Myocyte (in vitro differentiated cells): ENCODE results near the gene PPIC. TPM values are rescaled to one million over a fixed set of nuclear protein-coding genes. Genes with fewer than 3 reads are reported as not detected.
"Not testable (repeated sequence)": the region's sequence is repeated elsewhere in the genome, so short reads cannot be mapped to it uniquely, and the experiment has no call there.

ENCODE experiments used
- DNase-seq: peaks from one replicate; pipeline ENCODE4 v3.0.0-alpha.2; 2012; ENCODE audit warnings: low read depth
- total RNA-seq: library from RNA; depleted of rRNA; stranded (reverse); fragments of >200 nt; gene quantifications from 2 replicates; pipeline ENCODE4 v1.2.3, GENCODE V29; 2014

Gene PPIC
- total RNA-seq, 1 donor from 2014 or later = 57.6 TPM

DNA sequence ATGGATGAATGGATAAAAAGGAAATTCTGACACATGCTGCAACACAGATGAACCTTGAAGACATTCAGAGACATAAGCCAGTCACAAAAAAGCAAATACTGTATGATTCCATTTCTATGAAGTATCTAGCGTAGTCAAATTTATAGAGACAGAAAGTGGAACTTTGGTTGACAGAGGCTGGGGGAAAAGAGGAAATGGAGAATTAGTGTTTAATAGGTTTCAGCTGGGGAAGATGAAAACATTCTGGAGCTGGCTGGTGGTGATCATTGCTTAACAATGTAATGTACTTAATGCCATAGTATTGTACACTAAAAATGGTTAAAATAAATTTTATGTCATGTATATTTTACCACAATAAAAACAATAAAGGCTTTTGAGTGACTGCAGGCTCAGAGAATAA lies 24.2 kb downstream of the PPIC start:
- no peak for DNase-seq

DNA sequence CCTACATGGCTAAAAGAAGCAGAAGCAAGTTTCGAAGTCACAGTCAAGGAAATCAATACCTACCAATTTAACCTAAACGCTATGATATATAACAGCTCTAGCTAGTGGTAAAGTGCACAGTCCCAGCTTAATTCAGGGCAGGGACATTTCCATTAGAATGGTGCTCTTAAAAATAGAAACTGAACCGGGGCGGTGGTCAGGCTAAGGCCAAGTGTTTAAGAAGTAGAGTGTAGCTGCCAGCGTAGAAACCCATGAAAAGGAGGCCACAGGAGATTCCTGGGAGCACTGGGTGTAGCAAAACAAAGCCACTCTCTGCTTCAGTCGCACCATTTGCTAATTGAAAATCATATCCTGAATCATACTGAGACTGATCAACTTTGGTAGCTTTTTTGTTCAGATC lies 28.8 kb downstream of the PPIC start:
- peak; percentile 29 for DNase-seq

DNA sequence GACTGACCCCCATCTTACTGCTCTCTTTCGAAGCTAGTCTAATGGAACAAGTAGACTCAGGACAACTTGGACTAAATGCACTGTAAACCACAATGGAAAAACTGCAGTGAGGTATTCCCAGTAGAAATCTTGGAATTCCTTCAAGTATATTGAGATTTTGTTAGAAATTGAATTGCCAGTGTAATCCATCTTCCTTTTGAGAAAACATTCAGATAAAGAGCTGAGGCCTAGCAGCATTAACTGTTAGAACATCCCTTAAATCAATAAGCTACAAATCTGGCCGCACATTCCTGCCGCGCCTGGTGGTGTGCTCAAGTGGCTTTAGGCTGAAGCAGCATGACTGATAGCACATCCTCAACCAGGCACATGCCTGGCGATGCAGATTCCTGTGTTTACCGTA lies 29.3 kb downstream of the PPIC start:
- DNase-seq = no peak

DNA sequence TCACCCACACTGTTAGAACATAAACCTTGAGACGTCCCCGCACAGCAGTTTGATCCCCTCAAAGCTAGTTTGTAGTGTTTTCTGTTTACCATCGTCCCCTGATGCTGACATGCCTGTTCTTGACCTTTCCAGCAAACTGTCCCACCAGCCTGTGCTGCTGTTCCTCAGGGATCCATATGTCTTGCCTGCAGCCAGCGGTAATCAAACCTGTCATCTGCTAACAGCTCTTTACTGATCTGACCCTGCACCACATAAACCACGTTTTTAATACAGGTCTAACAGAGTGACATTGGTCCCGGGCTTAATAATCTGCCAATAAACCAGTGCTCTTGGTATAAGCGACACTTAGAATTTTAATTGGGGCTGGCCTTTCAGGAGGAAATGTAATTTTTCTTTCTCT lies 34.7 kb downstream of the PPIC start:
- no peak for DNase-seq

DNA sequence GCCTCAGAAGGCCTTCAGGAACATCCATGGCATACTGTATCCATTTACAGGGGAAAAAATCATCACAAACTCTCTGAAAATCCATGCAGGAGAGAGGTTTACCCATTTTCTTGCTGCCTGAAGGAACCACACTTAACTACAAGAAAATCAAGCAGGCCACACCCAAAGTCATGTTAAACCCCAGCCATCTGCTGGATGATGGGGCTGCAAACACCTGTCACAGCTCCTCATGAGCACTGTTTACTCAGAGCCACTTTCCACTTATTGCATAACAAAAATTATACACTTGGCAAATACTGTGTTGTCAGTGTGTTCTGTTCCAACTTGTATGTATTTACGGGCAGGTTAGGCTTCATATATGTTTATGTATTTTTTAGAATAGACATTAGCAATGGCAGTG lies 35.8 kb downstream of the PPIC start:
- peak; percentile 78 for DNase-seq

DNA sequence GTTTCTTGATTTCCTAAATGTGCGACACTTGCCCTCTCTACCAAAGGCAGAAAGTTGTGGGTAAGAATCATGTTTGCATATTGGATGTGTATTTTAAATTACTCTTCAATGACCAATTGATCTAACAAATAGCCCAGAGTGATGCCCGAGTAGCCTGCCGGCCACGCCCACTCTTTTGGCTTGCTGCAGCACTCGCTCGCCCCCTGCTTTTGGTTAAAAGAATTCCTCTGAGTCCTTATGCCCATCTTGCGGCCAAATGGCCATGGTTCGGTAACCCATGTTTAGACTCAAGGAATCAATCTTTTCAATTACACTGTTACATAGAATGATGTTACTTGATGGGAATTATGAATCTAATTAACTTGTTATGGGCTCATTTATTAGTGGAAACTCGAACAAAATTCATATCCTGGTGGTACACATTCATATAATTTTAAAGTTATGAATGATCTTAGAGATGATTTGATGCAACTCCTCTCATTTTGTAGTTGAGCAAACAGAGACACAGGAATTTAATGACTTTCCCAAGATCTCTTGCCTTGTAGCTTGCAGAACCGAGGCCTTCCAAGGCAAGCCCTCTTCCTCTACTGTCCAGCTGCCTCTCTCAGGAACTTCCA lies 36.5 kb downstream of the PPIC start:
- no peak for DNase-seq

DNA sequence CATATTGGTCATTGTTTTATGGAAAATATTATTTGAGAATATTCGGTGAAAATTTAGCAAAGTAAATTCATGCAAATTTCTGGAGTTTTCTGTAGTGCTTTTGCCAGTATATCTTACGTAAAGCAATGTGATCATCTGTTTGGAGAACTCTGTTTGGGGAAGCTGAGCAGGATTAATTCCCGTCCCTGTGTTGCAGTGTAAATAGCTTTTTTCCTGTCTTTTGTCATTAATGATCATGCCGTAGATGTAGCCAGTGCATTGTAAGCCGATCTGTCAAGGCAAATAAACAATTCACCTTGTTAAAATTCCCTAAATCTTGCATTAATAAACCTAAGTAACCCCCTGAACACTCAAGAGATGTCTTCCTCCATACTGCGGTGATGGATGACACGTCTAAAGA lies 39.2 kb downstream of the PPIC start:
- no peak for DNase-seq

DNA sequence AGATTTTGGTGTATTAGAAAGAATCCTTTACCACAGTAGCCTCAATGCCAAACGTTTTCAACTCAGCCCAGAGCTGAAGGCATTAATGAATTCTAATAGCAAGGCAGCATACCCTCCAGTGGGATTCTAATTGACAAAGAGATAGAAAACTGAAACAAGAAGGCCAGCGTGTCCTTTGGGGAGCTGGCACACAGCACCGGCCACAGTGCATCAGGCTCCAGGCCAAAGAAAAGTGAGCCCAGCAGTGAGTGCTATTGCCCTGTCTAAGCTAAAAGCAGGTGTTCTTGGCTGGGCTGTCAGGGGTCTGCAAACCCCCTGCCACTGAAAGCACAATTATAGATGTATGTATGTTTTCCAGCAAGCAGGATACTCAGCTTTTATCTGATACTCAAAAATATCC lies 40.4 kb downstream of the PPIC start:
- no peak for DNase-seq

DNA sequence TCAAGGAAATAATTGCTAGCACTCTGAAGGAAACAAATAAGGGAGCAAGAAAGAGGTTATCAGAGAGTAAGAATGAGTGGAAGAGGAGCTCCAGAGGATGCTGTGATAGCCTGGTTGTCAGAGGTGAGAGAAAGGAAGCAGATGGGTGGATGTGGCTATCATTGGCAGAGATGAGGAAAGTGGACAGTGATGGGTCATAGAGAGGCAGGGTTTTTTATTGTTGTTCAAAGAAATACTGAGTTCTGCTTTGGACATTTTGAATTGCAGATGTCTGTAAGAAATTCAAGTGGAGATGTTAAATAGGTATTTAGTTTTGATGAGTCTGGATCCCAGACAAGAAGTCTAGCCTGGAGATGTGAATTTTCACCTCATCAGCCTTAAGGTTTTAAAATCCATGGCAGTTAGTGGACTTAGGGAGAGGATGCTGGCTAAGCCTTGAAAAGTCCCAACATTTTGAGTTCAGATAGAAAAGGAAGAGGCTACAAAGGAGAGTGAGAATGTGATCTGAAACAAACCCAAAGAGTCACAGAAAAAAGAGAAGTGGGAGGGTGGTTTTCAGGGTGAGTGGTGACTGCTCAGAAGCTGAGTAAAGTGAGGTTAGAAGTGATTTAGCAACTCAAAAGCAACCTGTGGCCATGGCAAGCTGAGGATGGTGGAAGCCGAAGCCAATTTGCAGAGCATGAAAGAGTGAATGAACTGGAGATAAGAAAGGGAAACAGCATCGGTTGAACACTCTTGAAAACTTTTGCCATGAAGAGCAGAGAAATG lies 50.4 kb downstream of the PPIC start:
- DNase-seq = no peak

DNA sequence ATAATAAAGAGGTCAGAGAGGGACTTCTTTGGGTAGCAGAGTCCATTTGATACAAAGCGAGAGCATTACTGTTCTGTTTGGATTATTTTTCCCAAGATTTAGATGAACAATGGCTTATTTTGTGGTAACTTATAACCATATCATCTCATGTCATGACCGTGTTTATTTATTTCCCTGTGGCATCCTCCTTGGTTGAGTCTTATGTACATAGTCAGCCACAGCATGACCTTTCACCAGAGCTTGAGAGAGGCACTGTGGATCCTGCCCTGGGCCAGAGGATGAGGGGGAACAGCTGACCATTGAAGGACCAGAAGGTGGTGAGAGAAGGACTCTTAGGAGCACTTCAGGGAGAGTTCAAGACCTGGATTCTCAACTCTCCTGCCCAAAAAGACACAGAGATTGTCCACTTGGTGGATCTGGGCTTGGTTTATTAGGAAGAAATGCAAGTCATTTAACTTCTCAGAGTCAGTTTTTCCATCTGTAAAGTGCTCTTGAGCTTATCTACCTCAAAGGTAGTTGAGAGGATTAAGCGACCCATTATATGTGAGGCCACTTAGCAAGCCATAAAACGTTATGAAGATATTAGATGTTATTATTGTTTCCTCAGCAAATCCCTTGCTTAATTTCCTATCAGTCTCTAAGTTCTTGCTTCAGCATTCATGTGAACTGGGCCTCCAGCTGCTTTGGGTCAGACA lies 51.4 kb downstream of the PPIC start:
- DNase-seq = no peak

DNA sequence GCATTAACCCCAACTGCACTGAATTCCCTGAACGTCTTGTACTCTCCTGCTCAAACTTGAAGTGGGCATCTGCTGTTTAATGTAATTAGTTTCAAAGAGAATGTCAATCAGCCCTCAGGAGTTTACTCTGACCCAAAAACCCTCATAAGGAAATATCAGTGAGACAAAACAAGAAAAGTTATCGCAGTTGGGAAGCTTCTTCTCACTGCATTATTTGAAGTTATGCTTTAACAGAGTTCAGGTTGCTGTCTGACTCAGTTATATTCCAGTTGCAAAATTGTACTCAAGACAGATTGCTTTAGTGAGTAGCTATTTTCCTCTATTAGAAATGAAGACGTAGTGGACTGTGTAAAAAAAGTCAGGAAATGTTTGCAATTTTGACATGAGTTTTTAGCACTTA lies 52.1 kb downstream of the PPIC start:
- DNase-seq = no peak

DNA sequence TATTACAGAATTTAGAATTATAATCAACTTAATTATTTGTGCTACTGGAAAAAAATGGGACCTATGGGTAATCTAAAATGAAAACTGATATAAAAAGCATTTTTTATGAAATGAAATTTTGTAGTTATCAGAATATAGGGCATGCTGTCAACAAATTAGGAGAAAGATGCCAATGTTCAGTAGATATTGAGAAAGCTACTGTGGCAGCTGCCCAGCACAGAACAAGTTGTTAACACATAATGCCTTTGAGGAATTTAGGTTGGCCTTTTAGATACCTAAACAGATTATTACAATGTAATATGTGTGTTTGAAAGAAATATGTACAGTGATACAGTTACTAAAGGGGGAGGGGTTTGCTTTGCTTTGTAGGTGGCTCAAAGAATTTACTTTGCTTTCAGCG lies 54.1 kb downstream of the PPIC start:
- DNase-seq = no peak

DNA sequence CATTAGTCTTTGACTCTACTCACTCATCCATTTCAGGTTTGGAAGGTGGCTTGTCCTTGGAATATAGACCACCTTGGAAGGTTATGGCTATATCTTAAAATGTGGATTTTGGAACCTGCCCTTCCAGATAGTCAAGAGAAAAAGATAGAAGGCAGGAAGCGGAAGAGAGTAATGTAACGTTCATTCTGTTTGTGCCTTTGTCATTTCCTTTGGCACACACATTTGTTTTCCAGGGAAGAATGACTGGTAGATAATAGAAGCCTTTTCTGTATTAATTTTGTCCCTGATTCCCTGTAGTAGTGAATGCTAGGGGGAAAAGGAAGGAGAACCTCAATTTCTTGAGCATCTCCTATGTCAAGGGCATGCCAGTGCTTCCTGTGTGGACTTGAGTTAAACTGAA lies 54.7 kb downstream of the PPIC start:
- no peak for DNase-seq

DNA sequence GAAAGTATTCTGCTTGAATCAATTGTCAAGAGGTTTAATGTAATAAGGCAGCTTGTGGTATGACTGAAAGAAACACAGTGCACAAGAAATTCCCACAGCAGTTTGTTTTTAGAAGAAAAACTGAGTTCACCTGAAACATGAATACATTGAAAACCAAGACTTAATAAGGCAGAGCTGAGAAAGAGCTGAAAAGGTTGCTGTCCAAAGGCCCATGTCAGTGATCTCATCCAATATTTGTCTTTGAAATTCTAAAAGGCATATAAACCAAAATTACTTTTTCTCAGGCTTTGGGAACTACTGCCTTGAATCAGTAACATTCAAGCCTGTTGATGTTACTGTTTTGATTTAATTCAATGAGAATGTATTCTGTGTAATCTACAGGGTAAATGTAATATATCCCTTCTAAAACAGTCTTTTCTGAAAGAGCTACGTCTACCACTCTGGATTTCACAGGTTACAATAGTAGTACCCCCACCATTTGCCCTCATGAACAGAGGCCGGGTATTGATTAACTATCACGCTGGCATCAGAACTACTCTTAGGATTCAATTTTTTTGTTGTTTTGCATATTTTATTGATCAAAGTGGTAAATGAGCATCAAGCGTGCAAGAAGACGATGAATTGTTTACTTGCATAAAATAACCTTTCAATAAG lies 57.8 kb downstream of the PPIC start:
- no peak for DNase-seq

DNA sequence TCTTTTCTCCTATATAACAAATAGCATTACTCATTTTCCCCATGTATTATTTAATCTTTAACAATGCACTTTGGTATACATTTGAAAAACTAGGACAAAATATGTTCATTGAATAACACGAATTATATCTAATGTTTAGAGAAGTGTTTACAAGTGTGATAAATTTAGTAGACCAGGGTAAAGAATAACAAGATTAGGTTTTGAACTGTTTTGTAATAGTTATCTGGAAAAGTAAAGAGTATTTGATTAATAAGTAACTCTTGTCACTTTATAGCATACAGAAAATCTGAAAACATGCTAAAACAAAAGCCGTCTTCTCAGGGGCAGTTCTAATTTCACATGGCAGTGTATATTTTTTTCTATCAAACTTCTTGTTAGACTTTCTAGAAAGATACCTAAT lies 58.5 kb downstream of the PPIC start:
- DNase-seq = no peak

DNA sequence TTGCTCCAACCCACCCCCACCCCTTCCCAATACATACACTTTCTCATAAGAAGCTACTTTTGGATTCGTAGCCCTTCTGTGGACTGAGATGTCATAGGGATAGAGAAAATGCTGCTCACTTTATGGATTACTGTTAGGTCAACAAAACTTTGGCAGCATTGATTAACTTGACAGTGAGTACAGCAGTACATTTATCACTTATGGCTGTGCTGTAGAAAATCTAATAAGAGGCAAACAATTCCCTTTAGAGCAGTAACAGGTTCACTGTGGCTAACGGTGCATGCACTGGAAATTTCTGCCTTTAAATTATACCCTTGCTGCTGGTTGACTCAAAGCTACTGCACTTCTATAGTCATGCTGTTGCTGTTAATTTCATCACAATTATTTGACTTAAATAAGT lies 59.2 kb downstream of the PPIC start:
- DNase-seq = no peak

DNA sequence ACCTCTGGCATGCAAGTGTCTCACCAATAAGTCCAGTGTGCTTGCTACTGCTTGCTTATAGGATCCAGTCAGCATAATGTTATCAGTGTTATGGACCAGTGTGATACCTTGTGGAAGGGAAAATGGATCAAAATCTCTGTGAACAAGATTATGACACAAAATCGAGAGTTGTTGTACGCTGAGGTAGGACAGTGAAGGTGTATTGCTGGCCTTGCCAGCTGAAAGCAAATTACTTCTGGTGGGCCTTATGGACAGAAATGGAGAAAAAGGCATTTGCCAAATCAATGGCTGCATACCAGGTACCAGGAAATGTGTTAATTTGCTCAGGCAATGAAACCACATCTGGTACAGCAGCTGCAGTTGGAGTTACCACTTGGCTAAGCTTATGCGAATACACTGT lies 62.3 kb downstream of the PPIC start:
- not testable (repeated sequence) for DNase-seq

DNA sequence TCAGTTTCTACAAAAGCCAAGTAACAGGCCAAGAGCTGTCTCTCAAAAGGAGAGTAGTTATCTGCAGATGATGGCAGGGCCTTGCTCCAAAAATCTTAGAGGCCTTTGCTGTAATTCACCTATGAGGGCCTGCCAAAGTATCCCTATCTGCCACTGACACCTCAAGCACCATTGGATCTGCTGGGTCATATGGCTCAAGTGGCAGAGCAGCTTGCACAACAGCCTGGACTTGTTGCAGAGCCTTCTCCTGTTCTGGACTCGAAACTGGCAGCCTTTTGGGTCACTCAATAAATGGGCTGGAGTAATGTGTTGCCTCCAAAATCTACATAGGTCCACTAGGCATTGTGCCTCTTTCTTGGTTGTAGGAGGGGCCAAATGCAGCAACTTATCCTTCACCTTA lies 62.8 kb downstream of the PPIC start:
- not testable (repeated sequence) for DNase-seq
